Stimulated activated memory B cell treated with anti-CD40 and anti-IgM and Interleukin-4, amounts not matched to agents 10 μg/mL and 1 μg/mL and 100 μg/mL, for 72 hours (primary cell): ENCODE data around the gene ERI2.
"Not testable (repeated sequence)": the region's sequence is repeated elsewhere in the genome, so short reads cannot be mapped to it uniquely, and the experiment has no call there.

Experiments used
- ATAC-seq: fragments of 150-1000 bp; cut with Tn5 transposase; 2 replicates; pipeline ENCODE4 v1.10.0; 2021
- H3K27ac Mint-ChIP-seq: one replicate; pipeline ENCODE4 v1.8.0; 2022; ENCODE audit warnings: mild to moderate bottlenecking, mixed read lengths
- H3K27me3 Mint-ChIP-seq: one replicate; pipeline ENCODE4 v1.8.0; 2022; ENCODE audit warnings: mixed read lengths
- H3K36me3 Mint-ChIP-seq: one replicate; pipeline ENCODE4 v1.8.0; 2022; ENCODE audit warnings: mixed read lengths
- H3K4me1 Mint-ChIP-seq: one replicate; pipeline ENCODE4 v1.8.0; 2022; ENCODE audit warnings: mixed read lengths
- H3K4me3 Mint-ChIP-seq: one replicate; pipeline ENCODE4 v1.8.0; 2022; ENCODE audit warnings: mild to moderate bottlenecking, moderate library complexity, mixed read lengths
- H3K9me3 Mint-ChIP-seq: one replicate; pipeline ENCODE4 v1.8.0; 2022; ENCODE audit warnings: mixed read lengths

Gene ERI2

DNA sequence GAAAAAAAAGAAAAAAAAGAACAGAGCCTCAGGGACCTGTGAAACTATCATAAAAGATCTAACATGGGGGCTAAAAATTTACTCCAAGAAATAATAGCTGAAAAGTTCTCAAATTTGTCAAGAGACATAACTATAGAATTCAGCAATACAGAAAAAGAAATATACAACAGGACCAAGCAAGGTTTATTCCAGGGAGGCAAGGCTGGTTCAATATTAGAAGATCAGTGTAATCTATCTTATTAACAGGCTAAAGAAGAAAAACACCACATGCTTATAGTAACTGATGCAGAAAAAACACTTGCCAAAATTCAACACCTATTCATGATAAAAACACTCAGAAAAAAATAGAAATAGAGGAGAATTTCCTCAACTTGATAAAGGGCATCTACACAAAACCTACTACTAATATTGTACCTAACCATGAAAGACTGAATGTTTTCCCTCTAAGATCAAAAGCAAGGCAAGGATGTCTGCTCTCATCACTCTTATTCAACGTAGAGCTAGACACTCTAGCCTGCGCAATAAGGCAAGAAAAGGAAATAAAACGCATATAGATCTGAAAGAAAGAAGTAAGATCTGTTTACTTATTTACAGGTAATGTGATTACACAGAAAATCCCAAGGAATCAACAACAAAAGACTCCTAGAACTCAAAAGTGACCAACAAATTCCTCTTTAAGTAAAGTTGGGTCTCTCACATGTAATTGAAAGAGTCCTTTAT lies 43.7 kb downstream of the ERI2 start:
- peak overlapping the region; percentile 82 for H3K27ac Mint-ChIP-seq
- peaks cover 16% of the 10 kb centered on the region for H3K4me1 Mint-ChIP-seq
- H3K36me3 Mint-ChIP-seq = peaks cover 23% of the 10 kb centered on the region

GRCh38 chr16:20761175-20761574 lies 45.1 kb downstream of the ERI2 start:
- Mint-ChIP-seq H3K36me3 (peaks cover 23% of the 10 kb centered on the region), H3K4me1 (peaks cover 16% of the 10 kb centered on the region), H3K9me3 (peaks cover 6% of the 10 kb centered on the region), H3K27me3 (no peaks in the 10 kb centered on the region), H3K27ac (no peak overlapping the region), H3K4me3 (no peak overlapping the region)
- no peak for ATAC-seq

More for the DNA sequence above, 43.7 kb downstream of the ERI2 start:
- no peak for ATAC-seq
- Mint-ChIP-seq H3K4me3 (peak overlapping the region; percentile 84), H3K9me3 (peaks cover 6% of the 10 kb centered on the region), H3K27me3 (no peaks in the 10 kb centered on the region)

DNA sequence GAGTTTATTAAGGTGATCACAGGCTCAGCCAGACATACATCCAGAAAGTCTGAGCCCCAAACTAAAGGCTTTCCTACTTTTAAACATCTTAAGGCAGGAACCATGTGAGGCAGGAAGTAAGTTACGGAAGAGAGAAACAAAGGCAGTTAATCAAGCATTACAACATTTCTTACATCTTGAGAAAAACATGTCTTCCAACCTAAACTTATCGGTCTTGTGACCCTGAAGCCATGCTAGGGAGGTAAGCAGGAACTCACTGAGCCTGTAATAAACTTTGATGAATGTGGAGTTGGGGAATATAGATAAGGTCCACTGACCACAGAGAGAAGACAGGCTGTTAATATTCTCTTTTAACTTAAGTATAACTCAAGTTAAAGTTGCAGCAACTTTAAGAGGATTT lies 45.9 kb downstream of the ERI2 start:
- Mint-ChIP-seq H3K36me3 (peaks cover 23% of the 10 kb centered on the region), H3K4me3 (no peak overlapping the region), H3K9me3 (peaks cover 6% of the 10 kb centered on the region), H3K27ac (no peak overlapping the region), H3K4me1 (peaks cover 16% of the 10 kb centered on the region), H3K27me3 (no peaks in the 10 kb centered on the region)
- ATAC-seq = no peak

DNA sequence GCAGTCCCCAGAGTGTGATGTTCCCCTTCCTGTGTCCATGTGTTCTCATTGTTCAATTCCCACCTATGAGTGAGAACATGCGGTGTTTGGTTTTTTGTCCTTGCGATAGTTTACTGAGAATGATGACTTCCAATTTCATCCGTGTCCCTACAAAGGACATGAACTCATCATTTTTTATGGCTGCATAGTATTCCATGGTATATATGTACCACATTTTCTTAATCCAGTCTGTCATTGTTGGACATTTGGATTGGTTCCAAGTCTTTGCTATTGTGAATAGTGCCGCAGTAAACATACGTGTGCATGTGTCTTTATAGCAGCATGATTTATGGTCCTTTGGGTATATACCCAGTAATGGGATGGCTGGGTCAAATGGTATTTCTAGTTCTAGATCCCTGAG lies 50.5 kb downstream of the ERI2 start:
- H3K4me1 Mint-ChIP-seq, H3K36me3 Mint-ChIP-seq, H3K4me3 Mint-ChIP-seq, H3K9me3 Mint-ChIP-seq, ATAC-seq, H3K27me3 Mint-ChIP-seq, H3K27ac Mint-ChIP-seq: not testable (repeated sequence)

GRCh38 chr16:20755238-20755637 lies 51.0 kb downstream of the ERI2 start:
- H3K9me3 Mint-ChIP-seq = peaks cover 3% of the 10 kb centered on the region
- peaks cover 4% of the 10 kb centered on the region for H3K36me3 Mint-ChIP-seq
- H3K4me3 Mint-ChIP-seq = no peak overlapping the region
- no peak for ATAC-seq
- H3K27me3 Mint-ChIP-seq = no peaks in the 10 kb centered on the region
- H3K27ac Mint-ChIP-seq = no peak overlapping the region
- no peaks in the 10 kb centered on the region for H3K4me1 Mint-ChIP-seq

- Mint-ChIP-seq H3K36me3 (no peaks in the 10 kb centered on the region), H3K27ac (no peak overlapping the region), H3K4me3 (no peak overlapping the region), H3K9me3 (peaks cover 3% of the 10 kb centered on the region), H3K27me3 (no peaks in the 10 kb centered on the region), H3K4me1 (no peaks in the 10 kb centered on the region)
- ATAC-seq = no peak
These were observed 52.5 kb downstream of the ERI2 start for GRCh38 chr16:20753727-20754126.

- no peak overlapping the region for H3K27ac Mint-ChIP-seq
- no peak overlapping the region for H3K4me3 Mint-ChIP-seq
- H3K4me1 Mint-ChIP-seq = no peaks in the 10 kb centered on the region
- H3K9me3 Mint-ChIP-seq = peaks cover 9% of the 10 kb centered on the region
- no peaks in the 10 kb centered on the region for H3K27me3 Mint-ChIP-seq
- ATAC-seq = no peak
- H3K36me3 Mint-ChIP-seq = peaks cover 9% of the 10 kb centered on the region
These were observed 55.7 kb downstream of the ERI2 start for GRCh38 chr16:20750558-20750957.

DNA sequence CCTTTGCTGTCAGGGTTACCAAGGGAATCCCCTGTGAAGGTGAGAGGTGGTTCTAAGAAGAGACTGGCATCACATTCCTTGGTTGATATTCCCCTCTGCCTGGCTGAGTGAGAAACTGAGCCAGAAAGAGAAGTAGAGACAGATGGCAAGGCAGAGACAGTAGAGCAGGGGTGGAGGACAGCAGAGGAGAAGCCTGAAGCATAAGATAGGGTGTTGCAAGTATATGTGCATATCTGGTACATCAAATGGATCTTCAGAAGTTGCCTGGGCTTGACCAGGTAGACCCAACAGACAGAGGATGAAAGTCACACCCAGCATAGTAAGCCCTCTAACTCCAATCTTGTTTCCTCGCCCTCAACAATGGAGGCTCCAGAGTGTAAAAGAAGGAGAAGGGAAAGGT lies 56.8 kb downstream of the ERI2 start:
- ATAC-seq = no peak
- Mint-ChIP-seq H3K36me3 (peaks cover 9% of the 10 kb centered on the region), H3K27me3 (no peaks in the 10 kb centered on the region), H3K27ac (no peak overlapping the region), H3K9me3 (peaks cover 6% of the 10 kb centered on the region), H3K4me3 (no peak overlapping the region), H3K4me1 (no peaks in the 10 kb centered on the region)

- Mint-ChIP-seq H3K36me3 (peaks cover 9% of the 10 kb centered on the region), H3K4me3 (no peak overlapping the region), H3K9me3 (peaks cover 6% of the 10 kb centered on the region), H3K4me1 (no peaks in the 10 kb centered on the region), H3K27me3 (no peaks in the 10 kb centered on the region), H3K27ac (no peak overlapping the region)
- no peak for ATAC-seq
These were observed 59.0 kb downstream of the ERI2 start for GRCh38 chr16:20747030-20747816.

- Mint-ChIP-seq H3K27me3 (no peaks in the 10 kb centered on the region), H3K9me3 (peaks cover 6% of the 10 kb centered on the region)
These were observed 59.8 kb downstream of the ERI2 start for GRCh38 chr16:20746461-20746860.

More at GRCh38 chr16:20746461-20746860, 59.8 kb downstream of the ERI2 start:
- H3K4me1 Mint-ChIP-seq = no peaks in the 10 kb centered on the region
- H3K27ac Mint-ChIP-seq = no peak overlapping the region
- H3K36me3 Mint-ChIP-seq = peaks cover 9% of the 10 kb centered on the region
- ATAC-seq = no peak
- H3K4me3 Mint-ChIP-seq = no peak overlapping the region
